Measurements from ENCODE around the gene CBLIF.
"Not testable (repeated sequence)": the region's sequence is repeated elsewhere in the genome, so short reads cannot be mapped to it uniquely, and the experiment has no call there.

CBLIF gene

DNA sequence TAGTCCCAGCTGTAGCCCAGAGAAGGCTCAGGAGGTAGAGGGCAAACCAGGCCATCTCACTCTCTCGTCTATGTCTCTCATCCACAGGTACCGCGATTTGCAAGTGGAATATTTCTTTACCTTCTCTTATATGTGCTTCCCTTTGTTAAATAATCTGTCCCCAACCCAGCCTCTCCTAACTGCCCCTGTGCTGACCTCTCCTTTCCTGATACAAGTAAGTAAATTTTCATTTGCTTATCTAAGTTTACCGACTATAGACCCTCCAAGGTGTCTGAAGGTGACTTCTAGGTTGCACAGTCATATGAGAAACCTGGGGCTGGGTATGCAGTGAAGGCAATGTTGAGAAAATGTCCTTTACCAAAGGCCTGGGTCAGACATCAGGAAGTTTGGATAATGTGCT is at the start of gene CBLIF:
CBLIF (minus strand) TSS at position 101 of the 400 bp plus-strand sequence; CDS start at position 55, 46 bp downstream.
- DNase-seq (ENCODE audit: low spot score): no peak

DNA sequence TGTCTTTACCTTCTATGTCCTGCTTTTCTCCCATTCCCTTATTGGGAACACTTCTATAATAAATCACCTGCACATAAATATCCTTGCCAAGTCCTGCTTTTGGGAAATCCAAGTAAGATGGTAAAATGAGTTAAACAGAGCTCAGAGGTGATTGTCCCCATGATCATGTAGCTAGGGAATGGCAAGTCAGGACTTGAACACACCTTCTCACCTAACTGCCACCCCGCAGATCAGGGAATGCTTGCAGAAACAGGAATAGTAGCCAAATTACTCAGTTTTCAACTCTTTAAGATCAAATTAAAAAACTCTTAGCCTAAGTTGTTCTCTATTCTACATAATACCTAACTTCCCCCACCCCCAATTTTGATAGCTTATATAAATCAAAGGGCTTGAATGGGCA is 49.3 kb upstream of the CBLIF start:
- no peak for DNase-seq (ENCODE audit: low spot score)

DNA sequence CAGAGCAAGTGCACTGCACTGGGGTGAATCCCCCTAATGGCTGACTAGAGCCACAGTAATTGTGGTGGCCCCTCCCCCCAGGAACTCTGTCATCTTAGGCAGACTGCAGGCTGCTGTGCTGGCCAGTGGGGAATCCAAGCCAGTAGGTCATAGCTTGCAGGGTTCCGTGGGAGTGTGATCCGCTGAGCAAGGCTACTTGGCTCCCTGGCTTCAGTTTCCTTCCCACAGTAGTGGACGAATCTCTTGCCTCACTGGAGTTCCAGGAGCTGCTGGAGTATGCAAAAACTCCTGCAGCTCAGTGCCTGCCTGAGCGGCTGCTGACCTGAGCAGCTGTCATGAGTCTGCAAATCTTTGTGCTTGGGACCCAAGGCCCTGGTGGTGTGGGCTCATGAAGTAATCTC is 46.5 kb upstream of the CBLIF start:
- no peak for DNase-seq (ENCODE audit: low spot score)

DNA sequence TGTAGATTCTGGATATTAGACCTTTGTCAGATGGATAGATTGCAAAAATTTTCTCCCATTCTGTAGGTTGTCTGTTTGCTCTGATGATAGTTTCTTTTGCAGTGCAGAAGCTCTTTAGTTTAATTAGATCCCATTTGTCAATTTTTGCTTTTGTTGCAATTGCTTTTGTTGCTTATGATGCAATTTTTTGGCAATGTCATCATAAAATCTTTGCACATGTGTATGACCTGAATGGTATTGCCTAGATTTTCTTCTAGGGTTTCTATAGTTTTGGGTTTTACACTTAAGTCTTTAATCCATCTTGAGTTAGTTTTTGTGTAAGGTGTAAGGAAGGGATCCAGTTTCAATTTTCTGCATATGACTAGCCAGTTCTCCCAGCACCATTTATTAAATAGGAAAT is 41.9 kb upstream of the CBLIF start:
- DNase-seq (ENCODE audit: low spot score): not testable (repeated sequence)

DNA sequence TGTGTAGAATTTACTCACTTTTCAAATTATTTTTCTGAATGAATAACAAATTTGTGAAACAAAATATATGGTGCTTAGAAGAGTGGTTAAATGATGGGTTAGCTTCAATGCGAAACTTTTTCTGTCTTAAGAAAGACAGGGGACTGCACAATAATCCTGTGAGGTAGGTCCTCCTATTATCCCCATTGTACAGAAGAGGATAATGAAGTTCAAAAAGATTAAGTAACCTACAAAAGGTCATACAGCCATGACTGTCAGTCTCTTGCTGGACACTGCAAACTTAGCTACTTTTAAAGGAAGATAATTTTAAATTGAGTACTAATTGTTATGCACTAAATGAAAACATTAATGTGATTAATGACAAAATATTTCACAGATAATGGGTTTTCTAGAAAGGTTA is 38.3 kb upstream of the CBLIF start:
- no peak for DNase-seq (ENCODE audit: low spot score)

DNA sequence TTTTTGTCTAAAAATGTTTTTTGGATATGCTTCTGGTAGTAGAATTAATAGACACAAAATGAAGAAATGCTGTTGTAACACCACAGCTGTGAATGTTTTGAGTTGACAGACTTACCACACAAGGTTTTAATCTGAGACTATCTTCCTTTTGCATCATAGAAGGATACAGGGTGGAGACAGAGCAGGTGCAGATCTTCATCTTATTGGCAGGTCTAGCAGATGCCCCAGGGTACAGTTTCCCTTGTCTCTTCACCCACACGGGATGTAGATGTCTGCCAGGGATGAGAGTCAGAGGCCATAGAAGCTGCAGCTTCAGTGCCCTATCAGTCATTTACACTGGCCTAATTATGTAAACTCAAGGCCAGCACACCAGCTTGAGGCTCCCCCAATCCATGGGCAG is 34.3 kb upstream of the CBLIF start:
- no peak for DNase-seq (ENCODE audit: low spot score)

DNA sequence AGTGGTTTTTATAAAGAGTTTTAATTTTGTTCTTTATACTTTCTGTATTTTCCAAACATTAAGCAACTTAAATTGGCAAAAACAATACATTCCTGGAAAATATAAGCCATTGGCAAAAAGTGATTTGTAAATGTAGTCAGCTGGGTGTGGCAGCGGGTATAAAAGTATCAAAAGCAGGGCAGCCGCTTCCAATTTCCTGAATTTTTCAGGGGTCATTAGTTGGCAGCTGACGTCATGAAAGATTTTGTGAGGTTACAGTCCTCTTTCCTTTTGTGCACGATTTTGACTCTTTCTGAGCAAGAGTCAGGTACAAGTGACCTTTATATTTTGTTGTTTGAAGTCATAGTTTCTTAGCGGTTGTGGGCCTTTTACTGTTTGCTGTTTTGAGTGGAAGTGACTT is 33.3 kb upstream of the CBLIF start, which contains the start of gene OOSP3:
OOSP3 (plus strand) TSS at position 208 of the 400 bp plus-strand sequence; CDS start at position 235, 27 bp downstream.
- no peak for DNase-seq (ENCODE audit: low spot score)

DNA sequence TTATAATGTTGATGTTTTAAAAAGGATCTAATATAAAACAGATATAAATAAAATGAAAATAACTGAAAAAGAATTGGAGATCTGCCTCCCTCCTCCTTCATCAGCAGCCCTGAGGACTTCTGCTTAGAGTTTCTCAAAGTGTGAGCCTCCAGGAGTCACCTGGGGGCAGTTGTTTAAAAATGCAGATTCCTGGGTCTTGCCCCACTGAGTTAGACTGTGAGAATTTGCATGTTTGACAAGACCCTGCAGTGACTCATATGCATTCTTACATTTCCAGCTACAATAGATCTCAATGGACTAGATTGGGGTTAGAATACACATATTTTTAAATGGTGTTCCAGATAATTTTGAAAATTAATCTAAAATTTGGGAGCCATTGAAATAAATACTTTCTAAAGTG is 32.5 kb upstream of the CBLIF start:
- DNase-seq (ENCODE audit: low spot score): no peak

DNA sequence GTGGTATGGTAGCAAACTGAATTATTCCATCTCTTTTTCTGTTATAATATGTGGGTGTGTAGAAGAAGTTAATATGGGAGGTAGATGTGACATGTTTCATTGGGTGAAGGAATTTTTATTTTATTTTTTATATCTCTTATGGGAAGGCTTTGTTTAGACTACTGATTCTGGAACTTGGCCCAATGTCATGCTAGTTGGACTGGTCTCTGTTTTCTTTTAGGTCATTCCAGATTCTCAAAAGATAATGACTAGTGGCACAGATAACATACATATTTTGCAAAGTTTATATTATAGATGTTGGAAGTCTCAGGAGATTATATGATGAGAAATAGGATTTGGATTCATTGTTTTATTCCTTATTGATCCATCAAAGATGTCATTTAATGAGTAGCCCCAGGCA is 32.0 kb upstream of the CBLIF start:
- DNase-seq (ENCODE audit: low spot score): no peak

DNA sequence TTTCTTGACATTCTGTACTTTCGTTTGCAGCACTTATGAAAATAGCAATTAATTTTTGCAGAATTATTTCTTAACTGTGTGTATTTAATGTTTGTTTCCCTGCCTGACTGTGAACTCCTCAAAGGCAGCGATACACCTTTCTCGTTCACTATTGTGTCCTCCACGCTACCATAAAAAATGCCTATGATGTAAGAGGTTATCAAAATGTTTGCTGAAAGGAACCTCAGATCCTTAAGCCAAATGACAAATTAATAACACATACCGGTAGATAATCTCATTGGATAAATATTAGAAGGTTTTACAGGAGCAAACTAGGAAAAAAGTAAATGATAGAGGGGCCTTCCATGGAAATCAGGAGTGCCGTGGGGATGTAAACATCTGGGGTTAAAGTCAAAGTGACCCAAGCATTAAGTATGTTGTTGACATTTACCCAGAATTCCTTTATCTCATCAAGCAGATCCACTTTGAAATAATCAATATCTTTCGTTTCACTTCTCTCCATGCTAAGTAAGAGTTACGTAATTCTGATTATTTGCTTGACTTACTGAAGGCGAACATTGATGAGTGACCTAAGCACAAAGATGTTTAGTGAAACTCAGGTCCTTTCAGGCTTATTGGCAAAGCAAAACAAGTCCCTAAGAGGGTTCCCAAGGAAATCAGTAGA is 30.7 kb upstream of the CBLIF start:
- no peak for DNase-seq (ENCODE audit: low spot score)

DNA sequence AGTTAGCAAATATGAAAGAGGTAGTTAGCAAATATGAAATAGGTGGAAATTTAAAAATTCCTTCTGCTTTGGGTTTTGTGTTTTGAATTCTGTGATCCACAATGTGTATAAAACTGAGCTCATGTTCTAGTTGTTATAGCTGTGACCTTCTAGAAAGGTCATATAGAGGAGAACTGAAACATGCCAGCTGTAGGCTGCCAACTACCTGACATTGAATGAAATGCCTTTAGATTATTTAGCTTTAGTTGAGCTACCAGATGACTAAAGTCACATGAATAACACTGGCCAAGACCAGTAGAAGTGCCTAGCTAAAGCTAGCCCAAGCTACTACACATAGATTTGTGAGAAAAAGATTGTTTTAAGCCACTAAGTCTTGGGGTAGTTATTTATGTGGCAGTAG is 26.8 kb upstream of the CBLIF start:
- no peak for DNase-seq (ENCODE audit: low spot score)

DNA sequence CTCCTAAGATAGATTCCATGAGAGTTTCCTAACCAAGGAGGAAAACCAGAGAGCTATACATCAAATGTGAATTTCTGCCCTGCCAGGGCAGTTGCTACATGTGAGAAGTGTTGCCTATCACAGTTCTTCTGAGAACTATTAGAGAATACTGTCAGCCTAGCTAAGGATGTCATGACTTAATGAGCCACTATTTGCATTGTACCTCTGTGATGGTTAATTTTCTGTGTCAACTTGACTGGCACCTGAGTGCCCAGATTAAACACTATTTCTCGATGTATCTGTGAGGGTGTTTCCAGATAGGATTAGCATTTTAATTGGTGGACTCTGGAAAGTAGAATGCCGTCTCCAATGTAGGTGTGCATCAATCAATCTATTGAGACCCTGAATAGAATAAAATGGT is 22.6 kb upstream of the CBLIF start:
- DNase-seq (ENCODE audit: low spot score): no peak

DNA sequence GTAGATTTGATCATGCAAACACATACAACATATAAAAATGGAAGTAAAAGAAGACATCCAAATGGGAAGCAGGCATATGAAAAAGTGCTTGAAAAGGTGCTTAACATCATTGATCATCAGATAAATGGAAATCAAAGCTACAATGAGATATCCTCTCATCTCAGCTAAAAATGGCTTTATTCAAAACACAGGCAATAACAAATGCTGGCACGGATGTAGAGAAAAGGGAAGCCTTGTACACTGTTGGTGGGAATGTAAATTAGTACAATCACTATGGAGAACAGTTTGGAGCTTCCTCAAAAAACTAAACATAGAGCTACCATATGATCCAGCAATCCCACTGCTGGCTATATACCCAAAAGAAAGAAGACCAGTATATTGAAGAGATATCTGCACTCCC is 21.5 kb upstream of the CBLIF start:
- DNase-seq (ENCODE audit: low spot score): no peak

DNA sequence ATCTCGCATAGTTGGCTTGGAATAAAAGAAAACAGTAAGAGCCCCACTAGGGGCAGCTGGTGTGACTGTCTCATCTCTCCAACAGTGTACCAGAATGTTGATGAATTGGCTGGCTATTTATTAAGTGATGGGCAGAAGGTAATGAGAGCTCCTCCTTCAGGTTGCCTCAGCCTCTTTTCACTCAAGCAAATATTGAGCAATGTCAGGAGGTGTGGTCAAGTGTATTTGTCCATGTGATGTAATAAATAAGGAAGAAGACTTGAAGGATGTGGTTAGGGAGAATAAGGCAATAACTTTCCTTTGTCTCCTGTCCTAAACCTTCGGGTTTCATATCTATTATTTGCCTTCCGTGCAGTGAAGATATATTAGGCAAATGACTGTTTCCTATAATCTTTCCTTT is 21.1 kb upstream of the CBLIF start, which contains the start of gene TCN1:
TCN1 (minus strand) TSS at position 91 of the 400 bp plus-strand sequence; CDS start at position 74, 17 bp downstream.
- DNase-seq (ENCODE audit: low spot score): no peak

DNA sequence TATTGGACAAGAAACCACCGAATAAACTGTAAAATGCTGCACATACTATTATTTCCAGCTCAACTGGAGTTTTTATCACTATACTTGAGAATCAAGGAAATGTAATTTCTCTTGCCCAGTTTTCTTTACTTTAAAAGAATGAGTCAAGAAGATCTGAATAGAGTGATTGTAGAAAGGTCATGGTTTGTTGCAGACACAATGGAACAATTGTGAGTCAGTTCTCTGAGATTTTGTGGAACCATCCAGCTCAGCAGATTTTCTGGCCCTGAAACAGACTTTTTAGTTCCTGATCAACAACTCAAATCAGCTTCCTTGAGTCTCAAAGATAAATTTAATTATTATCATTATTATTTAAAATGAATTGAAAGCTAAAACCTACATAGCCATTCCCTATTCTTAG is 19.7 kb upstream of the CBLIF start:
- DNase-seq (ENCODE audit: low spot score): no peak

DNA sequence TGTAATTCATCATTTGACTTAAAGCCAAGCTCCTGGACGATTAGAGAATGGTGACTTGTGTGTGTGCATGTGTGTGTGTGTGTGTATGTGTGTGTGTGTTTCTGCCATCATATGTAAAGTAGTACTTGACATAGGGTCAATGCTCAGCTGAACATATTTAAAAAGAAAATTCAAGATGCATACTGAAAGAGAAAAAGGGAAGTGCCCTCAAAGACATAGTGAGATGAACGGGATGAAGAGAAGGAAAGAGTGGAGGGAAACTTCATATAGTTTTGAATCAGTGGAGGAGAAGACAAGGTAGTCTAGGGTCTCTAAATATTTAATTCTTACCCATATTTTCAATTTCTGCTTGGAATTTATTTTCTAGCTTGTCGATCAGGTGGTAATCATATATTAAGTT is 17.0 kb upstream of the CBLIF start:
- DNase-seq (ENCODE audit: low spot score): no peak

DNA sequence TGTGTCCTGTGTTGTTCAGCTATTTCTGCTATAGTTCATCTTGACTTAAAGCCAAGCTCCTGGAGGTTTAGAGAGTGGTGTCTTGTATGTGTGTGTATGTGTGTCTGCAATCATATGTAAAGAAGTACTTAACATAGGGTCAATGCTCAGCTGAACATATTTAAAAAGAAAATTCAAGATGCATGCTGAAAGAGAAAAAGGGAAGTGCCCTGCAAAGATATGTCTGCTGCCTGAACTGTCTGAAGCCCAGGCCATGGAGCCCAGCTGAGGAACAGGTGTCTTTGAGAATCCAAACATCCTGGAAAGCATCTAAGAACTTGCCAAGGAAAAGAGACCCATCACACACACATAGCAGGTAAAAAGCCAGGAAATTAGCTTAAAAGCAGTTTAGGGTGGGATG is 14.4 kb upstream of the CBLIF start:
- no peak for DNase-seq (ENCODE audit: low spot score)

DNA sequence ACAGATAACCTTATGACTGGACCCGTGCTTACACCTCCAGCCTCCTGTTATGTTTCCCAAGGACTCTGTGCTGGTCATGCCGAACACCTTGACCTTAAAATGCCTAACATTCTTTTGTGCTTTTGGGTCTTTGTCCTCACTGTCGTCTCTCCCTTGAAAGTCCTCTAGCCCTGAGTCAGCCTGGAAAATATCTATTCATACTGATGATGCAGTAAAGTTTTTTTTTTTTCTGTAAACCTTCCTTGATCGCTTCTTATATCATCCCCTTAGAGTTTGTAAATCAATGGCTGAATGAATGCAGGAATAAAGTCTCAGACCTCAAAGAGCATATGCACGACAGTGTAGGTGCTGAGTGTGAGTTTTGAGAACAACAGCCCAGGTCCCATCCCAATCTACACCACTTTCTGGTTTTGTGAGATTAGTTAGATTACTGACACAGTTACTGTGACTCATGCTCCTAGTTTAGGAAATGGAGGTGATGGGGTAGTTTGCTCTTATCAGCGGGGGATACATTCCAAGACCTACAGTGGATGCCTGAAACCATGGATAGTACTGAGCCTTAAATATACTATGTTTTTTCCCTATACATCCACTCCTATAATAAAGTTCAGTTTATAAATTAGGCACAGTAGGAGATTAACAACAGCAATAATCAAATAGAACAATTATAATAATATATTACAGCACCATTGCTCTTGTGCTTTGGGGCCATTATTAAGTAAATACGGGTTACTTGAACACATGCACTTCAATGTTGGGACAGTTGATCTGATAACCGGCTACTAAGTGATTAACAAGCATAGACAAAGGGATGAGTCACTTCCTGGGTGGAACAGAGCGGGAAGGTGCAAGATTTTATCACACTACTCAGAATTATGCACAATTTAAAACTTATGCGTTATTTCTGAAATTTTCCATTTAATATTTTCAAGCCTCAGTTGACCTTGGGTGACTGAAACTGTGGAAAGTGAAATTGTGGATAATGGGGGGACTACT is 12.4 kb upstream of the CBLIF start:
- DNase-seq (ENCODE audit: low spot score): no peak

DNA sequence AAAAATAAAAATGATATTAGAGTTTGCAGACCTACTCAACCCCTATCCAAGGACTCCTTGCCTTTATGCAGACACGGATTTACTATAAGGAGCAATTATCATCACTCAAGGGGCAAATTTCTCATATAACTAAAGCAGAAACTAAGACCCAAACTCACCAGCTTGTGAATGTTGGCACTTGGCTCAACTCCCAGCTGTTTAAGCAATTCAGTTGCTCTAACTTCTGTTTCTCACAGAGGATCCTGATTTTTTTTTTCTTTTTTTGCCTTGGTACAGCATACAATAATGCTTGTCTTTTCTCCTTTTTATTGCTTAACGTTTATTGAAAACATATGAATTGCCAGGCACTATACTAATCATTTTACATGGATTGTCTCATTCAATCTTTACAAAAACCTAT is 9.6 kb upstream of the CBLIF start:
- no peak for DNase-seq (ENCODE audit: low spot score)

DNA sequence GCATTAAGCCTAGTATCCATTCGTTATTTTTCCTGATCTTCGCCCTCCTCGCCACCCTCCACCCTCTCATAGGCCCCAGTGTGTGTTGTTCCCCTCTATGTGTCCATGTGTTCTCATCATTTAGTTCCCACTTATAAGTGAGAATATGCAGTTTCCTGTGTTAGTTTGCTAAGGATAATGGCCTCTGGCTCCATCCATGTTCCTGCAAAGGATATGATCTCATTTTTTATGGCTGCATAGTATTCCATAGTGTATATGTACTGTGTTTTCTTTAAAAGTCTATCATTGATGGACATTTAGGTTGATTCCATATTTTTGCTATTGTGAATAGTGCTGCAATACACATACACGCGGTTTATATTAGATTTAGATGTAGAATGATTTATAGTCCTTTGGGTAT is 6.1 kb upstream of the CBLIF start:
- not testable (repeated sequence) for DNase-seq (ENCODE audit: low spot score)

DNA sequence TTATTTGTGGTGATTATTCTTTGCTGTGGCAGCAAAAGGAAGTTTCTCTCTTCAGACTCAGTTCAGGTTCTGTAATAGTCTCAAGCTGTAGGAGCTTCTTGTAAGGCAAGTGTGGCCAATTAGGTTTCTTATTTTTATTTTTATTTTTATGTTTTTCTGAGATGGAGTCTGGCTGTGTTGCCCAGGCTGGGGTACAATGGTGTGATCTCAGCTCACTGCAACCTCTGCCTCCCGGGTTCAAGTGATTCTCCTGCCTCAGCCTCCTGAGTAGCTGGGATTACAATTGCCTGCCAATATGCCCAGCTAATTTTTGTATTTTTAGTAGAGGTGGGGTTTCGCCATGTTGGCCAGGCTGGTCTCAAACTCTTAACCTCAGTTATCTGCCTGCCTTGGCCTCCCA is 4.3 kb upstream of the CBLIF start:
- DNase-seq (ENCODE audit: low spot score): not testable (repeated sequence)

DNA sequence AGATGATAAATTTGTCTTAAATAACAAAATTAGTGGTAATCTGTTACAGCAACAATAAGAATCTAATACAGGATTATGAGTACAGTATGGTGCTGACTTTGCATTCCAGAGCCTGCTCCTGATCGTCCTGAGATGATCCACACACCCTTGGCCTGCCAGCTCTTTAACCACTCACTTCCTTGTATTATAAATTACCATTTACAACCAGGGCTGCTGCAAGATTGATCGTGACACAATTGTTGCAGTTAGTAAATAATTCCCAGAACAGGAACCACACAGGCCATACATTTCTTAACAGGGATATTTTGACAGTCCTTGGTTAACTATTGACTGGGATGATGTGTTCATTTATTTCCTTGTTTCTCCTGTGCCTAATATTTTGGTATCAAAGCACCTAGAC is 3.8 kb upstream of the CBLIF start:
- no peak for DNase-seq (ENCODE audit: low spot score)

DNA sequence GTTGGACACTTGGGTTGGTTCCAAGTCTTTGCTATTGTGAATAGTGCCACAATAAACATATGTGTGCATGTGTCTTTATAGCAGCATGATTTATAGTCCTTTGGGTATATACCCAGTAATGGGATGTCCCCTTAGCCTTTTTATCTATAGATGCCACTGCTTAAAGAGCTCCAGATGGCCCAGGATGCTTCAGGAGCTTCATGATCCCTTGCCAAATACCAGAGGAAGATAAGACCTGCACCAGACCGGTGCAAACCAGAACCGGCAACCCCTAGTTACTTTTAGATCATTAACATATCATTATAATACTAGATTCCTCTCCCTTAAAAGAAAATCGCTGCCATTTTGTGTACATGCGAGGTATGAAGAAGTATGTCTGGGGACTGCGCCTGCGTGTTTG is 3.1 kb upstream of the CBLIF start:
- not testable (repeated sequence) for DNase-seq (ENCODE audit: low spot score)
